ENCODE measurements around the gene ADPRHL1.

ADPRHL1 gene

DNA sequence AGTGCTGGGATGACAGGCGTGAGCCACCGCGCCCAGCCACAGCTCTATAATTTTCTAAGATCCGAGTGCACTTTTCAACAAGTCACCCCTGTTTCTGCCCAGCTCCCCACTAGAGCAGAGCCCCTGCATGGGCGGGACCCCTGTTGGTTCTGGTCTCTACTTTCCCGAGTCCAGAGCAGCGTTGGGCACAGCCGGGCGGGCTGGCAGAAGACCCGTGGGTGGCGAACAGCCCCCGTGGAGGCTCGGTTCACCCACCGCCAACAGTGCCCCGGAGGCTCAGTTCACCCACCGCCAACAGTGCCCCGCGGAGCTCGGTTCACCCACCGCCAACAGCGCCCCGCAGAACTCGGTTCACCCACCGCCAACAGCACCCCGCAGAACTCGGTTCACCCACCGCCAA is 40.8 kb downstream of the ADPRHL1 start:
- TF ChIP-seq MYC (IDR thresholded peaks at IDR 0.05; ENCODE audit: low read depth, low read length) (no peak), CTCF (IDR thresholded peaks at IDR 0.05; ENCODE audit: low read depth, low read length) (no peak), POLR2A (IDR thresholded peaks at IDR 0.05; ENCODE audit: extremely low read depth, insufficient read length) (no peak)
- TF ChIP-seq, protein P1, sequence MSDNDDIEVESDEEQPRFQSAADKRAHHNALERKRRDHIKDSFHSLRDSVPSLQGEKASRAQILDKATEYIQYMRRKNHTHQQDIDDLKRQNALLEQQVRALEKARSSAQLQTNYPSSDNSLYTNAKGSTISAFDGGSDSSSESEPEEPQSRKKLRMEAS (IDR thresholded peaks at IDR 0.05; ENCODE audit: low read depth, low read length) = no peak
- no peak overlapping the region for H3K4me3 ChIP-seq (ENCODE audit: low read depth, low read length)
- no peak for DNase-seq (ENCODE audit: low read depth)

DNA sequence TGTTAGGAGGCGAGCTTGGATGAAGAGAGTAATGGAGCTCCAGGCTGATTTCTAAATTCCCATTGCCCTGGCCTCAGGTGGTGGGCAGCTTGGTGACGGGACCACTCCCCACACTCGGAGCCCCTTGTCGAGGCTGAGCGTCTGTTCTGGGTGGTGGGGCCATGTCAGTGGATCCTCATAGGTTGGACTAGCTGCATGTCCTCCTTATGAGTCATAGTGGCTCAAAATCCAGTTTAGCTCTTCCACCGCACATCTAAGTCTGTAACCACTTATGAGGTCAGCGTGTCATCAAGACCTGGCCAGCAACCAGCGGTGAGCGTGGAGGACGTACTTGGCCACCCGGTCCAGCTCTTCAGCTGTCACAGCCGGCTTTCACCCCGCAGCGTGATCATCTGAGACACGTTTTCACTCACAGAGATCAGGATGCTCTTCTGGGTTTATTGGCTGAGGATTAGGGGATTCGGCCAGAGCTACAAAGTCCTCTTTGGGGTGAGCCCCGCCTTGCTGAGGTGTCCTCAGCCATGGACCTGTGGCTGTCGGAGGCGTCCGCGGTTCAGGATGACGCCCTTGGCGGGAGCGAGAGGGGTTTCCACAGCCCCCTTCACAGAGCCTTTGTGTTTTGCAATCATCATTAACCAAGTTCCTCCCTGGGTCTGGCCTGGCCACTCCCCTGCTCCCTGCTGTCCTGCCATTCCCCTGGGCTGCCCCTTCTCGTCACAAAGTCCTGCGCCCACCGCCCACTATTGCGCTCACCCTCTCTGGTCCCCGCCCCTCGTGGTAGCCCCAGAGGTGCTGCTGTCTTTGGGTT is 41.9 kb downstream of the ADPRHL1 start:
- peak; percentile 84 for DNase-seq (ENCODE audit: low read depth)
- peak overlapping the region; percentile 65 for H3K4me3 ChIP-seq (ENCODE audit: low read depth, low read length)
- TF ChIP-seq CTCF (IDR thresholded peaks at IDR 0.05; ENCODE audit: low read depth, low read length) (no peak), MYC (IDR thresholded peaks at IDR 0.05; ENCODE audit: low read depth, low read length) (0 out of 2 replicates have a peak, but pooled peaks have one; percentile 16), POLR2A (IDR thresholded peaks at IDR 0.05; ENCODE audit: extremely low read depth, insufficient read length) (no peak)

DNA sequence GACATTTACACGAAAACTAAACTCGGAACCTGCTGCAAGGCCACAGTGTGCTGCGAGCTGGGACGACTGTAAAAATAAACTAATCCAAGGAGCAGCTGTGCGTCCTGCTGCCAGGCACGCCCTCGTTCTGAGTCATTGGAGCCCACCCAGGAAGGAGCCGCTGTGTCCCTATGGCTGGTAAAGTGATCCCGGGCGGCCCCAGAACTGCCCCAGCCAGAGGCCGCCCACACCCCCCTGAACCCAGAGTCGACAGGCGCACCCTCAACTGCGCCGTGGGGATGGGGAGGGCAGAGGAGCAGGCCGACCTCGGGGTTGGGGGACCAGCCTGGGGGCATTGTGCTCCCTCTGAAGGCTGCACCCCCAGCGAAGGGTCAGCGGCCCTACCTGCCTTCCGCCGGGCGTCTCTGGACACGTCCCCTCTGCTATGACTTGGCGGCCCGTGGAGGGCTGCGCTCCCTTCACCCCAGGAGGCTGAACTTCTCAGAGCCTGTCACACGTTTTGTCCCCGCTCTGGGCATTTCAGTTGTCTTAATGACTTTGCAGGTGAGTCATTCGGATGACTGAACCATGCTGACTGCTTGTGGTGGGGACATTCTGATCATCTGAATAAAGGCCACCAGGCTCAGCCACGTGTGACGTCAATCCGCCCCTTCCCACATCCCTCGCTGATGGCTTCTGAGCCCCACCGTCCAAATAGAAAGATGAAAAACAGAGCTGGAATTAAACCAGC is 42.7 kb downstream of the ADPRHL1 start:
- H3K4me3 ChIP-seq (ENCODE audit: low read depth, low read length) = peak overlapping the region; percentile 65
- TF ChIP-seq POLR2A (IDR thresholded peaks at IDR 0.05; ENCODE audit: extremely low read depth, insufficient read length) (no peak), MYC (IDR thresholded peaks at IDR 0.05; ENCODE audit: low read depth, low read length) (peak; percentile 73), CTCF (IDR thresholded peaks at IDR 0.05; ENCODE audit: low read depth, low read length) (no peak)
- TF ChIP-seq, protein P1 (IDR thresholded peaks at IDR 0.05; ENCODE audit: low read depth, low read length) = peak; percentile 90
- DNase-seq (ENCODE audit: low read depth) = peak; percentile 88

- TF ChIP-seq MYC (IDR thresholded peaks at IDR 0.05; ENCODE audit: low read depth, low read length) (no peak), POLR2A (IDR thresholded peaks at IDR 0.05; ENCODE audit: extremely low read depth, insufficient read length) (no peak)
- TF ChIP-seq, protein P1 (IDR thresholded peaks at IDR 0.05; ENCODE audit: low read depth, low read length) = no peak
- no peak overlapping the region for H3K4me3 ChIP-seq (ENCODE audit: low read depth, low read length)
These were observed 44.7 kb downstream of the ADPRHL1 start for GRCh38 chr13:113408562-113408961.

GRCh38 chr13:113407531-113408393 is 45.5 kb downstream of the ADPRHL1 start:
- TF ChIP-seq CTCF (IDR thresholded peaks at IDR 0.05; ENCODE audit: low read depth, low read length) = no peak
- TF ChIP-seq POLR2A (IDR thresholded peaks at IDR 0.05; ENCODE audit: extremely low read depth, insufficient read length) = no peak
- TF ChIP-seq, protein P1 (IDR thresholded peaks at IDR 0.05; ENCODE audit: low read depth, low read length) = no peak
- no peak for TF ChIP-seq MYC (IDR thresholded peaks at IDR 0.05; ENCODE audit: low read depth, low read length)
- no peak overlapping the region for H3K4me3 ChIP-seq (ENCODE audit: low read depth, low read length)
- no peak for DNase-seq (ENCODE audit: low read depth)

More at GRCh38 chr13:113408562-113408961, 44.7 kb downstream of the ADPRHL1 start:
- DNase-seq (ENCODE audit: low read depth) = no peak

Measured in NB4 (cell line).